CD4-positive, alpha-beta T cell treated with Interferon alpha-2 for 1 hour (primary cell): ENCODE measurements around the gene PSMD11.
"Not testable (repeated sequence)": the region's sequence is repeated elsewhere in the genome, so short reads cannot be mapped to it uniquely, and the experiment has no call there.

Experiments used
- DNase-seq, 2 donors: peaks; one replicate each; pipeline ENCODE4 v3.0.0-alpha.2; 2020 to 2022

Gene PSMD11

DNA sequence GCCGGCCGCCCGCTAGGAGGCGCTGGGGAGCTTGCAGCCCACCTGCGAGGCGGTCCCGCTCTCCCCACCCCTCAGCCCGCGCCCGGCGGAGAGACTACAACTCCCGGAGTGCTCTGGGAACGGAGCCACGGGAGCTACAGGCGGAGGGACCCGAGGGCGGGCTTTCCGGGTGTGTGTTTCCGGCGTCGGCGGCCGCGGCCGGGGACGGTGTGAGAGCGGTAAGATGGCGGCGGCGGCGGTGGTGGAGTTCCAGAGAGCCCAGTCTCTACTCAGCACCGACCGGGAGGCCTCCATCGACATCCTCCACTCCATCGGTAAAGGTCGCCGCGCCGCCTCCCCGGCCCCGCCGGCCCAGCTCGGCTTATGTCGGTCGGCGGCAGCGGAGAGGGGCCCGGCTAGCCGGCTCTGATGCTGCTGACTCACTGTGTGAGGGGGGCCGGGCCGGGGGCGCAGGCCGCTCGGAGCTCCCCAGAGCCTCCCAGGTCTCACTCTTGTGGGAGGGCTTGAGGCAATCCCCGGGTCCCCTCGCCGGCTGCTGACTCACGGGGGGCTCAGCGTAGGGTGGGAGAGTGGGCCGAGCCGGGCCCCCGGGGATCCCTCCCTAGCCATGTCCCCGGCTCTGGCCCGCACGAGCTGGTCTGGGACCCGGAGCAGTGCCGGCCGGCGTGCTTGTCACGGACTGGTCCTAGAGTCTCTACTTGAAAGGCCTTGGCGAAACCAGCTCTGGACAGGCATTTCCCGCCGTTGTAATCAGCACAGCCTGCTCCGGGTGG is at the start of gene PSMD11:
TSS of gene PSMD11 (plus strand) at position 210 of the 773 bp plus-strand sequence. CDS start at position 224, 14 bp downstream.
- DNase-seq, result peak; percentile 98 to 99

DNA sequence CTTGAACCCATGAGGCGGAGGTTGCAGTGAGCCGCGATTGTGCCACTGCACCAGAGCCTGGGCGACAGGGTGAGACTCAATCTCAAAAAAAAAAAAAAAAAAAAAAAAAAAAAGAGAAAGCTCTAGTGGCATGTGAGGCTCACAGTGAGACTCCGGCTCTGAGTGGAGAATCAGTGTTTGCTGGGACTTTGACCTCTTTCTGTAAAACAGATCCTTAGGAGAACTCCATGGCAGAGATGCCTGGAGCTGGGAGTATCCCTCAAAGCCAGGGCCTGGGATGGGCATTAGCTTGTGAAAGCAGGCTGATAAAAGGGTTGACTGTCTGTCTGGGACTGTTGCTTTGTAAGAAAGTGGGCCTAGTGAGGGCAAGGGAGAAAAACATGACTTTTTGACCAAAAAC is 48.0 kb upstream of the PSMD11 start:
- DNase-seq, result no peak

DNA sequence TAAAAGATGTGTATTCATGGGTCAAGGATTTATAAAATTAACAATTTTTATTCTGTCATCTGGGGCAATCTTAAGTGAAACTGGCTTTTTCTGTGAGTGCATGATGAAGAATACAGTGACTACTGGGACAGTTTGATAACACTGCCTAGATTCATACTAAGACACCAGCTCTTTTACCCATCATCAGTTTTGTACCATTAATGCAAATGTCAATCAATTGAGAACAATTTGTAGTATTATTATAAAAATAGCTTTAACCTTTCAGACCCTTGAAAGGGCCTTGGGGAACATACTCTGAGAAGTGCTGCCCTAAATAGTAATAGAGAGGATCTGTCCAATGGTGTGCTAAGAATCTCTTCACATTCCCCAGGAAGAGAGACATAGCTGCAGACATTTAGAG is 45.4 kb upstream of the PSMD11 start:
- DNase-seq, result no peak

DNA sequence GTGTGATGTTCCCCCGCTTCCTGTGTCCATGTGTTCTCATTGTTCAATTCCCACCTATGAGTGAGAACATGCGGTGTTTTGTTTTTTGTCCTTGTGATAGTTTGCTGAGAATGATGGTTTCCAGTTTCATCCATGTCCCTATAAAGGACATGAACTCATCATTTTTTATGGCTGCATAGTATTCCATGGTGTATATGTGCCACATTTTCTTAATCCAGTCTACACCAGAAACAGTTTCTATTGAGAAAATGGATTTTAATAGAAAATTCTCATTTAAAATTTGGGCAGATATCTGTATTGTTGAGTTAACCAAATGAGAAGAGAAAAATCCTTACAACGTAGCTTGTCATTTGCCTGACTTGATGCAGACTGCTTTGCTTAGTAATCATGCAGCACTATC is 34.2 kb upstream of the PSMD11 start:
- not testable (repeated sequence) for DNase-seq

DNA sequence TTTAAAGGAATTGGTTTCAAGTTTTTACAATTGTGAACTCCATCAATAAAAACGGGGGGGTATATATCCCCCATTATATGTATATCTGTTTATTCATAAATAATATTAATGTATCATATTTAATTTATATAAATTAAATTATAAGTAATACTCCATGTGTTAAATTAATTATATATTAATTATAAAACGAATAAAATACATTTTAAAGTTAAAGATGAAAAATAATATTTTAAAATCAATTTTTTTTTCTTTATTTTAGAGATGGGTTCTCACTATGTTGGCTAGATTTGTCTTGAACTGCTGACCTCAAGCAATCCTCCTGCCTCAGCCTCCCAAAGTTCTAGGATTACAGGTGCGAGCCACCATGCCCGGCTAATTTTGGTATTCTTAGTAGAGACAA is 17.4 kb upstream of the PSMD11 start:
- no peak for DNase-seq

DNA sequence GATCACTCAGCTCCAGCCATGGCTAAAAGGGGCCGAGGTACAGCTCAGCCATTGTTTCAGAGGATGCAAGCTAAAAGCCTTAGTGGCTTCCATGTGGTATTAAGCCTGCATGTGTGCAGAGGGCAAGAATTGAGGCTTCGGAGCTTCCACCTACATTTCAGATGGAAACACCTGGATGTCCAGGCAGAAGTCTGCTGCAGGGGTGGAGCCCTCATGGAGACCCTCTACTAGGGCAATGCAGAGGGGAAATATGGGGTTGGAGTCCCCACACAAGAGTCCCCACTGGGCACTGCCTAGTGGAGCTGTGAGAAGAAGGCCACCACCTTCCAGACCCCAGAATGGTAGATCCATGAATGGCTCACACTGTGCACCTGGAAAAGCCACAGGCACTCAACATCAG is 14.7 kb upstream of the PSMD11 start:
- DNase-seq, result no peak

DNA sequence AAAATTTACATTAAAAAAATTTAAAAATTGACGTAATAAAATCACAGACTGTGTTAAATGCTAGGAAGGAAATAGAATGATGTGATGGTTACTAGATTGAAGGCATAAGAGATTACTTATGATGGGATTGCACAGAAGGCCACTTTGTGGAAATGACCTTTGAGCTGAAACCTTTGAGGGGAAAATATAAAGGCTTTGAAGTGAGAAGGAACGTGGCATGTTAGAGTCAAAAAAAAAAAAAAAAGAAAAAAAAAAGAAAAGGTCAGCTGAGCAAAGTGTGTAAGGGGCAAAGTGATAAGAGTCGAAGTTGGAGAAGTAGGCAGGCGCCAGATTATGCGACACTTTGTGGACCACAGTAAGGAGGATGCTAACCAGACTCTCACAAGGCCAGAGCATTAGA is 3.6 kb upstream of the PSMD11 start:
- no peak for DNase-seq

DNA sequence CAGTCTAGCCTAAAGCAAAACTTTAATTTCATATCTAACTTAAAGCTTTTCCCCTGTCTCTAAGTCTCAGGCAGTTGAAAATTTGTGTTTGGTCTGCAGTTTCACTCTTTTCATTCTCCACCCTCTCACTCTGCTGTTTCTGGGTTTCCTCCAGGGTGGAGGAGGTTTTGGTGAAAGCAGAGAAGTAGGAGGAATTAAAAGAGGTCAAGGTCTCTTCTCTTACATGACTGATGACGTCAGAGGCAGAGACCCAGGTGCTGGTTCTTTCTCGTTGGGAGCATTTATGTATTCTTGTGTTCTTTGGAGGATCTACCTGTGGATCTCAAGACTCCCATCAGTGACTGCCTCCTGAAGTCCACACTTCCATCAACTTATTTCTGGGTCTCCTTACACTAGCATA is 2.4 kb upstream of the PSMD11 start:
- DNase-seq, result no peak

DNA sequence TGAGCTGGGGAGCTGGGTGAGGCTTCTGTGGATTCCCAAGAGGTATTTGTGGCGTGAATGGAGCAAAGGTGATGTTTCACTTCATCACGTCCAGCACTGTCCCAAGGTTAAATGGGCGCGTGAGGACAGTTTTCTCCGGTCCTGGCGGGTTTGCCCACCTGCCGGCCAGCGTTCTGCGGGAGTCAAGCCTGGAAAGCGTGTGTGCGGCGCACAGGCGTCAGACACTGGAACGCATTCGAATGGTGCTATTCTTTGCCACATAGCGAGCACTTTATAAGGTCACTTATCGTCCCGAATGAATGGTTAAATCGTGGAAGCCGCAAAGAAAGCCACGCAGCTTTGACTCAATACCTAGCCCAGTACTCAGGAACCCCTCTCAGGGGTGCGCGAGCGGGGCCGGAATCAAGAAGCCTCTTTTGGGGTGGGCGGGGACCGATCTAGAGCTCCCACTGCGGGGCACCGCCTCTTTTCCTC is 446 bp upstream of the PSMD11 start:
- DNase-seq, result no peak

DNA sequence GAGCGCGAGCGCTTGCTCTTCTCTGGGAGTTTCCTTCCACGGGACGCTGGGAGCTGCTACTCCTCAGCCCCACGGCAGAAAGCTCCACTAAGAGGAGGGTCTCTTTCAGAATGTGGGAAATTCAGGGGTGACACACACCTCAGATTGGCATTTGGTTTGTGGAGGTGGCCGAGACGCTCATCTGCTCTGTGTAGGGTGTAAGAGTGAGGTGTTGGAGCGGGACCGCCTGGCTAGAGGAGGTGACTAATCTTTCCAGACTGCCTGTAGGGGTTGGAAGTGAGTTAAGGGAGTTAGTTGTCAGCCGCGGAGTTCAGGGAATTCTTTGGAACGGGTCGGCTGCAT is 735 bp downstream of the PSMD11 start:
- peak; percentile 2 to 25 for DNase-seq

DNA sequence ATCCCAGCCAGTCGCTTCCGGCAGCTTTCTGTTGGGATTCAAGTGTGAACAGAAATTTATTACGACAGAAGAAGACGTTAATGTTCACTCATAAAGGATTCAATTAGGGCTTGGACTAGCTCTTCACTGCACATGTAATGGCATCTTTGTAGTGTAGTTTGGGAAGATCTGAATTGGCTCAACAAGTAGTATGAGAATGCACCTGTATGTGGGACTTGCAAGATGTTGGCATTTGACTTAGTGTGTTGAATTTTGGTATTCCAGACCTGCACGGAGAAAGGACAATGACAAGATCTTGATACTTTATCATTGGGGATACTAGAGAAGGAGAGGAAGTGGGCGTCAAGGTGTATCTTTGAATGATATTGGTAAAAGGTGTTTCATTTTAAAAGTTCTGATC is 1.2 kb downstream of the PSMD11 start:
- DNase-seq, result no peak

DNA sequence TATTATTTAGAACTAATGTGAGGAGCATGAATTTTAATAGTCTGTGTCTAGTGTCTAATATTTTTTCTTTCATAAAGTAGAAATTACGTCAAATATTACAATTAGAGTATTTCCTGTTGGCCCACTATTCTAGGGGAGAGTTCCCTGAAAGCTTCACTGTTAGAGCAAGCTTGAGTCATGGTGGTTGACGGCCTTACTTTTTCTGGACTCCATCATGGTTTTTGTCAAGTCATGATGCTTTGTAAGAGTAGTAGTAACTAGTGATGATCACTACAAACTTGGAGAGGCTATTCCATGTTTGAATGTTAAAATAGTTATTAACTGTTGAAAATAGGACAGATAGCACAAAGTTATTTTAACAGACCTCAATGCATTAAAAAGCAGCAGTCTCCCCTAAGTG is 1.7 kb downstream of the PSMD11 start:
- no peak for DNase-seq

DNA sequence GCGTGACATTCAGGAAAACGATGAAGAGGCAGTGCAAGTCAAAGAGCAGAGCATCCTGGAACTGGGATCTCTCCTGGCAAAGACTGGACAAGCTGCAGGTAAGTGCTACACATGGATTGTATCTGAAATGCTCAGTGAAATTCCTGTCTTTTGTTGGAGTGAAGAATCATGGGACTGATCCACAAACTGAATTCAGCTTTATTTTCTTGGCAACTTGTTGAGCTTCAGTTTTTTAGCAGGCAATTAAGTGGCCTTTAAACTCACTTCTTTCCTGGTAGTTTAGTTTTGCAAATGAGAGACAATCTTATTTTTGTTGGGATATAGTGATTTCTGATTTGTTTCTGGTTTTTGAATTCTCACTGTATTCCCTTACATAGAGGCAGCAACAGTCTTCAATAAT is 2.6 kb downstream of the PSMD11 start:
- DNase-seq, result no peak

DNA sequence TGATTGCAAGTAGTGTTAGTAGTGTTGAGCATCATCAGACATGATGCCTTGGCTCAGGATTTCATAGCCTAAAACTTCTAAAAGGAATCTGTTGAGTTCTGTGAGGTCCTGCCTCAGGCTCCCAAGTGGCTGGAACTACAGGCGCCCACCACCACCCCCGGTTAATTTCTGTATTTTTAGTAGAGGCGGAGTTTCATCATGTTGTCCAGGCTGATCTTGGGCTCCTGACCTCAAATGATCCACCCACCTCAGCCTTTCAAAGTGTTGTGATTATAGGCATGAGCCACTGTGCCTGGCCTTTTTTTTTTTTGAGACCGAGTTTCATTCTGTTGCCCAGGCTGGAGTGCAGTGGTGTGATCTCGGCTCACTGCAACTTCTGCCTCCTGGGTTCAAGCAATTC is 5.7 kb downstream of the PSMD11 start:
- DNase-seq, result no peak

DNA sequence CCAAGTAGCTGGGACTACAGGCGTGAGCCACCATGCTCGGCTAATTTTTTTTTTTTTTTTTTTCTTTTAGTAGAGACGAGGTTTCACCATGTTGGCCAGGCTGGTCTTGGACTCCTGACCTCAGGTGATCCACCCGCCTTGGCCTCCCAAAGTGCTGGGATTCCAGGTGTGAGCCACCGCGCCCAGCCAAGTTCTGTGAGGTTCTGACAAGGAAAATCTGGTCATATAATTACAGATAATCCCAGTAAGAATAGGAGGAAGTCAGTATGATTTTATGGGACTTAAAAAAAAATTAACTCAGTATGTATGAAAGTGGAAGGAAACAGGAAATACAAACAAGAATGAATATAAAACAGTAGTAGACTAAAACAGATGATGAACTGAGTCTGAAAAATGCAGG is 6.1 kb downstream of the PSMD11 start:
- not testable (repeated sequence) for DNase-seq

DNA sequence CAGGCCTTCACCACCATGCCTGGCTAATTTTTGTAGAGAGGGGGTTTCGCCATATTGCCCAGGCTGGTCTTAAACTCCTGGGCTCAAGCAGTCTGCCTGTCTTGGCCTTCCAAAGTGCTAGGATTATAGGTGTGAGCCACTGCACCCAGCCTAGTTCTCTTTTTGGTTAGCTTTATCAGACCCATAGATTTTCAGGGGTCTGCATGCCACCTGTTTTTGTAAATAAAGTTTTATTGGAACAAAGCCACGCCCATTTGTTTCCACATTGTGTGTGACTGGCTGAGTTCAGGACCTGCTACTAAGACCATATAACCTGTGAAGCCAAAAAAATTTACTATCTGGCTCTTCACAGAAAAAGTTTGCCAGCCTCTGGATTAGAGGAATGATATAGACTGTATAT is 7.6 kb downstream of the PSMD11 start:
- no peak for DNase-seq

DNA sequence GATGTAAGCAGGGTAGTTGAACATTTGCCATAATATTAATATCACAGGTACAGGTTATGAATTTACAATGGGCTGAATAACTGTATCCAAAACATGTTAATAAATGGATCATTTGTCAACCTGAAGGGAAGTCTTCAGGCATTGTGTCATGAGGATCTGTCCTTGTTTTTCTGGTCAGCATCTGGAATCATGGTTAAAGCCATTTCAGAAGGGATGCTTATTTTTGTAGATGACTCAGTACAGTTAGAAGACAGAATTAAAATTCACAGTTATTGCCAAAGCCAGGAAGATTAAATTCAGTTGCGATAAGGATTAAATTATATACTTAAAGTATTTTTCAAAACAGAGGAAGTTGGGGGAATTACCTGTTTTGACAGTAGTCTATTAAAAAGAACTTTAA is 8.0 kb downstream of the PSMD11 start:
- no peak for DNase-seq

DNA sequence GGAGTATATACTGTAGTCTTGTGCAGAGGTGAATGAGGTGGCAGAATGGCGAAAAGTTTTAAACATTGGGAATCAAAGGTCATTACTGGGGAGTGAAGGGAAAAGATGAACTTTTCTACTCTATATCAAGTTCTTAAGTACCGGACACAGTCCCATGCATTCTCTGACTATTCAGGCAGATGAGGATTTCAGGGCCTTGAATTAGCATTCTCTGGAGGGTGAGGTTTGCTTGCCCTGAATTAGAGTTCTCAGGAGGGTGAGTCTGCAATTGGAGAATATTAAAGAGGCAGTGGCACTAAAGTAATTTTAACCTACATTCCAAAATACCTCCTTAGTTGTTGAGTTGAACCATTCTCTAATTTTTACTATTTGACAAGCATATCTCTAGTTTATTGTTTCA is 9.1 kb downstream of the PSMD11 start:
- DNase-seq, result no peak

DNA sequence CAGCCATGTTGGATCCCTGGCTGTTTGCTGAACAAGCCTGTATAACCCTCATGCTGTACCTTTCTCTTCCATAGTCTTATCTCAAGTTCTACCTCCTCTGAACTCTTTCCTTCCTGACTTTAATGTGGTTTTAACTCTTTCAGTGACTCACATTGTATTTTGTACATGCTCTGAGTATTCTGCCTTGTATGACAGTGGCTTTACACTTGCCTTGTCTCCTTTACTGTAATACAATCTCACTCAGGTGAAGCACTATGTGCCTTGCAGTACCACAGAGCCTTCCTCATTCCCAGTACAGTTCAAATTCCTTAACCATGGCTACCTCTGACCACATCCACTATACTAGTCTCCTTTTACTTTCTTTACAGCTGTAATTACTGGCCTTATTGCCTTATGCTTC is 14.1 kb downstream of the PSMD11 start:
- no peak for DNase-seq

DNA sequence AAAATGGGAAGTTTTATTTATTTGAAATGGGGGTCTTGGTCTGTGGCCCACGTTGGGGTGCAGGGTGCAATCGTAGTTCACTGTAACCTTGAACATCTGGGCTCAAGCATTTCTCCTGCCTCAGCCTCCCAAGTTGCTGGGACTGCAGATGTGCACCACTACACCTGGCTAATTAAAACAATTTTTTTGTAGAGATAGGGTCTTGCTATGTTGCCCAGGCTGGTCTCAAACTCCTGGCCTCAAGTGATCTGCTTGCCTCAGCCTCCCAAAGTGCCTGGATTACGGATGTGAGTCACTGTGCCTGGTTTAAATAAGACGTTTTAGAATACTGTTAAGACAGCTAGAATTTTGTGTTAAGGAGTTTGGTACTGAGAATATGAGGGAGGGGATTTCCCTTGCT is 15.7 kb downstream of the PSMD11 start:
- DNase-seq, result no peak

DNA sequence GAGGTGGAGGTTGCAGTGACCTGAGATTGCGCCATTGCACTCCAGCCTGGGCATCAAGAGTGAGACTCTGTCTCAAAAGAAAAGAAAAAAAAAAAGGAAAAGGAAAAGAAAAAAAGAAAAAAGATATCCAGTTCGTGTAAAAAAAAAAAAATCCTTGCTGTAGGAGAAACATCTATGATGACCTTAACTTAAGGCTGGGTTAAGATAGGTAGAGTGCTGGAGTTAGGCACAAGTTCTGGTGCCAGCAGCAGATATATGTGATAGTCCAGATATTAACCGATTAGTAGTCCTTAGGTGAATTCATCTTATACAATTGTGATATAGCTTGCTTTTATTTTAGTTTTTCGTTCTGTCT is 17.2 kb downstream of the PSMD11 start:
- no peak for DNase-seq

DNA sequence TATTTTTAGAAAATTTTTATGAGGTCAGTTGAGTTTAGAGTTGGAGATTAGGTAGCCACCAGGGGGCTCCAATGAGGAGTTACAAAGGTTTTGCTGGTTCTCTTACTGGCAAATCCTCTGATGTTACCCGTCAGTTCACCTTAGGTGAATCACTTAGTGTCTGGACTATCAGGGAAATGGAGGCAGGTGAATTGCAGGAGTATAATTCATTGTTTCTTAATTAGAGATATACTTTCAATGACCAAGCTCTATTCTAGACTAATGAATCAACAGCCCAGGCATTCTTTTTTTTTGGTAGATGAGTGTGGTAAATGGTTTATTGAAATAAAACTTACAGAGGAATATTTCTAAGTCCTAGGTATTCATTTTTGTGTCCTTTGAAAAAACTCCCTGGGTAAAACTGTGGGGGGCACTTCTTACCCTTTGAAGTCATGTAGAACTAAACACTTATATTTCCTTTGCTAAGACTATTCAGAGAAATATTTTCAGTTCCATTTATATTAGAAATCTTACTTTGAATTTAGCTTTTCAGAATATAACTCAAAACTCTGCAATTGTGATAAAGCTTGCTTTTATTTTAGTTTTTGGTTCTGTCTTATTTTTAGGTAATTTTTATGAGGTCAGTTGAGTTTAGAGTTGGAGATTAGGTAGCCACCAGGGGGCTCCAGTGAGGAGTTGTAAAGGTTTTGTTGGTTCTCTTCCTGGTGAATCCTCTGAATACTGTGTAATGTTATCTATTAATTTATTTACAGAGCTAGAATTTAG is 17.7 kb downstream of the PSMD11 start:
- DNase-seq, result peak; percentile 61 to 79

DNA sequence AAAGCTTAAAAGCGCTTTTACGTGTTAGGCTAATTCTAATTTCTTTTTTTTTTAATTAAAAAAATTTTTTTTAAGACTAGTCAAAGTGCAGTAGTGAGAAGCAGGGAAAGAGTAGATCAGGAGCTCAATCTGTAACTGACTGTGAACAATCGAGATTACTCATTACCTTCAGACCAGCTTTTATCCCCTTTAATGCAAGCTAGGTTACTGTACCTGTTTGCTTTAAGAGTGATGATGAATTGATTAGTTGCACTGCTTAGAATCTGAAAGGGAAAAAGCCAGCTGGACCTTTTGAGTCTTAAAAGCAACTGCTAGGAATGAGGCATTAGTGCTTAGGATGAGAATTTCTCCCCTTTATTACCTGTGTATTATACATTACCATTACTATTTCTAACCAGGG is 19.0 kb downstream of the PSMD11 start:
- no peak for DNase-seq

DNA sequence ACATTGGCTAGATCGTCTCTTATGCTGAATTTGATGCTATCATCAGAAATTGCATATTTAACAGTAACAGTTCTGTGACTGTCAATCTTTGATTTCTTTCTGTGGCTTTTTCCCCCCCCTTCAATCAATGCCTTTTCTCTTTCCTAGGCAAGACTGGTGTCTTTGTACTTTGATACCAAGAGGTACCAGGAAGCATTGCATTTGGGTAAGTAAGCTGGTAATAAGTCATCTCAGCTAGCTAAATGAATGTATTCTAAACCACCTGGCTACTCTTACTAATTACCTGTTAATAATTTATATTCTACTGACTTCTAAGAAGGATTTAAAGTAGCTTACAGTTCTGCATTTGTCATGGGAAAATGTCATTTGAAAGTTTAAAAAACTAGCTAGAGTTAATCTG is 20.1 kb downstream of the PSMD11 start:
- DNase-seq, result no peak

DNA sequence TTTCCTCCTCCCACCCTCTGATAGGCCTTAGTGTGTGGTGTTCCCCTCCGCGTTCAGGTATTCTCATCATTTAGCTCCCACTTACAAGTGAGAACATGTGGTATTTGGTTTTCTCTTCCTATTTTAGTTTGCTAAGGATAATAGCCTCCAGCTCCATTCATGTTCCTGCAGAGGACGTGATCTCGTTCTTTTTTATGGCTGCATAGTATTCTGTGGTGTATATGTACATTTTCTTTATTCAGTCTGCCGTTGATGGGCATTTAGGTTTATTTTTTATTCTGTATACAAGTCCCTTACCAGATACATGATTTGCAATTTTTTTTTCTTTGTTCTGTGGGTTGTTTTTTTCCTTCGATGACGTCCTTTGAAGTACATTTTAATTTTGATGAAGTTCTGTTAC is 23.6 kb downstream of the PSMD11 start:
- no peak for DNase-seq
